ENCODE results near the gene NAA60. TPM values are rescaled to one million over a fixed set of nuclear protein-coding genes. Genes with fewer than 3 reads are reported as not detected.
A peak's percentile ranks its signal among the peaks of the same experiment; 100 is the strongest.

The NAA60 gene
- total RNA-seq, 1 experiment from 2014 or later, result 39.4 TPM

- intact Hi-C loops (cut with micrococcal nuclease; ENCODE audit: unreplicated experiment), result no loop called here
- TF ChIP-seq EZH2 (IDR thresholded peaks at IDR 0.05; ENCODE audit: borderline replicate concordance, low read depth, low read length, poor library complexity, severe bottlenecking) (no peak), CTCF (conservative IDR thresholded peaks at IDR 0.05; ENCODE audit: low read depth, low read length) (no peak)
- no peak overlapping the region for H3K27ac ChIP-seq (ENCODE audit: low read depth, low read length, poor library complexity, severe bottlenecking)
- no peaks in the 10 kb centered on the region for H3K27me3 ChIP-seq (replicated peaks; ENCODE audit: insufficient read depth, low read depth, low read length, poor library complexity)
- H3K4me3 ChIP-seq (ENCODE audit: low read depth, low read length, poor library complexity, severe bottlenecking), result no peak overlapping the region
- CTCF ChIA-PET, result no interaction called here
- peaks cover 51% of the 10 kb centered on the region for H3K9me3 ChIP-seq (ENCODE audit: low read depth, low read length, poor library complexity, severe bottlenecking)
- DNase-seq (ENCODE audit: low spot score), result no peak
- no TSS peak for BruUV-seq (replicated peaks)
- POLR2A ChIA-PET (ENCODE audit: low non-redundant PET), result interaction anchor here (0.6 kb wide), 1 partner anchor 11 kb away, joined by 4 read pairs; no protein-coding TSS in a partner anchor
- peaks cover 3% of the 10 kb centered on the region for H3K36me3 ChIP-seq (ENCODE audit: insufficient read depth, low read length, poor library complexity, severe bottlenecking)
- no peaks in the 10 kb centered on the region for H3K4me1 ChIP-seq (ENCODE audit: insufficient read depth, low read length, poor library complexity, severe bottlenecking)
These were observed 29.6 kb upstream of the NAA60 start for GRCh38 chr16:3413730-3414379.

- intact Hi-C loops (cut with micrococcal nuclease; ENCODE audit: unreplicated experiment), result no loop called here
- Histone ChIP-seq H3K4me3 (ENCODE audit: low read depth, low read length, poor library complexity, severe bottlenecking) (peak overlapping the region; percentile 40), H3K27ac (ENCODE audit: low read depth, low read length, poor library complexity, severe bottlenecking) (no peak overlapping the region), H3K9me3 (ENCODE audit: low read depth, low read length, poor library complexity, severe bottlenecking) (no peaks in the 10 kb centered on the region), H3K36me3 (ENCODE audit: insufficient read depth, low read length, poor library complexity, severe bottlenecking) (no peaks in the 10 kb centered on the region), H3K4me1 (ENCODE audit: insufficient read depth, low read length, poor library complexity, severe bottlenecking) (no peaks in the 10 kb centered on the region), H3K27me3 (replicated peaks; ENCODE audit: insufficient read depth, low read depth, low read length, poor library complexity) (peaks cover 26% of the 10 kb centered on the region)
- no TSS peak for BruUV-seq (replicated peaks)
- peak; percentile 80 for DNase-seq (ENCODE audit: low spot score)
- TF ChIP-seq EZH2 (IDR thresholded peaks at IDR 0.05; ENCODE audit: borderline replicate concordance, low read depth, low read length, poor library complexity, severe bottlenecking) (no peak), CTCF (conservative IDR thresholded peaks at IDR 0.05; ENCODE audit: low read depth, low read length) (no peak)
- POLR2A ChIA-PET (ENCODE audit: low non-redundant PET), result no interaction called here
- CTCF ChIA-PET, result no interaction called here
These were observed 11.7 kb upstream of the NAA60 start for GRCh38 chr16:3431779-3432219.

GRCh38 chr16:3434373-3434772 lies 9.1 kb upstream of the NAA60 start:
- Histone ChIP-seq H3K27ac (ENCODE audit: low read depth, low read length, poor library complexity, severe bottlenecking) (no peak overlapping the region), H3K36me3 (ENCODE audit: insufficient read depth, low read length, poor library complexity, severe bottlenecking) (no peaks in the 10 kb centered on the region), H3K9me3 (ENCODE audit: low read depth, low read length, poor library complexity, severe bottlenecking) (no peaks in the 10 kb centered on the region), H3K27me3 (replicated peaks; ENCODE audit: insufficient read depth, low read depth, low read length, poor library complexity) (peaks cover 29% of the 10 kb centered on the region), H3K4me3 (ENCODE audit: low read depth, low read length, poor library complexity, severe bottlenecking) (no peak overlapping the region), H3K4me1 (ENCODE audit: insufficient read depth, low read length, poor library complexity, severe bottlenecking) (no peaks in the 10 kb centered on the region)
- CTCF ChIA-PET, result no interaction called here
- POLR2A ChIA-PET (ENCODE audit: low non-redundant PET), result no interaction called here
- TF ChIP-seq CTCF (conservative IDR thresholded peaks at IDR 0.05; ENCODE audit: low read depth, low read length) (no peak), EZH2 (IDR thresholded peaks at IDR 0.05; ENCODE audit: borderline replicate concordance, low read depth, low read length, poor library complexity, severe bottlenecking) (no peak)
- intact Hi-C loops (cut with micrococcal nuclease; ENCODE audit: unreplicated experiment), result no loop called here
- no TSS peak for BruUV-seq (replicated peaks)
- no peak for DNase-seq (ENCODE audit: low spot score)
